HS-5 (cell line): ENCODE data around the gene CCNK.

Experiments used
- DNase-seq: peaks from one replicate; pipeline ENCODE4 v3.0.0-alpha.2; 2012; ENCODE audit warnings: low read depth

CCNK gene

DNA sequence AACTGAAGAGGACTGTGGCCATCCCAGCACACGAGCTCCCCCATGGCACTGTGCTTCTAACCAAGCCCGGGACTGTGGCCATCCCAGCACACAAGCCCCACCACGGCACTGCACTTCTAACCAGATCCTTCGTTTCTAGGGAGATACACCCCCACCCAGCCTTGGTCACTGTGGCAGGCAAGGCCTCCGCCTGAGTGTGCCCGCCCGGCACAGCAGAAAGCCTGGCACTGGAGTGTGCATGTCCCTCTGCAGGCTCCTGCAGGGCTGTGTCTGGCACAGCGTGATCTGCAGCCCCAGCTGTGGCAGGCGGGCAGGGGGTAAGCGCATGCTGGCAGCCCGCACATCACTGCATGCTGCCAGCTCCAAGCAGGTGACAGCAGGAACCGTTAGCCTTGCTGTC is 73.0 kb downstream of the CCNK start:
- no peak for DNase-seq

DNA sequence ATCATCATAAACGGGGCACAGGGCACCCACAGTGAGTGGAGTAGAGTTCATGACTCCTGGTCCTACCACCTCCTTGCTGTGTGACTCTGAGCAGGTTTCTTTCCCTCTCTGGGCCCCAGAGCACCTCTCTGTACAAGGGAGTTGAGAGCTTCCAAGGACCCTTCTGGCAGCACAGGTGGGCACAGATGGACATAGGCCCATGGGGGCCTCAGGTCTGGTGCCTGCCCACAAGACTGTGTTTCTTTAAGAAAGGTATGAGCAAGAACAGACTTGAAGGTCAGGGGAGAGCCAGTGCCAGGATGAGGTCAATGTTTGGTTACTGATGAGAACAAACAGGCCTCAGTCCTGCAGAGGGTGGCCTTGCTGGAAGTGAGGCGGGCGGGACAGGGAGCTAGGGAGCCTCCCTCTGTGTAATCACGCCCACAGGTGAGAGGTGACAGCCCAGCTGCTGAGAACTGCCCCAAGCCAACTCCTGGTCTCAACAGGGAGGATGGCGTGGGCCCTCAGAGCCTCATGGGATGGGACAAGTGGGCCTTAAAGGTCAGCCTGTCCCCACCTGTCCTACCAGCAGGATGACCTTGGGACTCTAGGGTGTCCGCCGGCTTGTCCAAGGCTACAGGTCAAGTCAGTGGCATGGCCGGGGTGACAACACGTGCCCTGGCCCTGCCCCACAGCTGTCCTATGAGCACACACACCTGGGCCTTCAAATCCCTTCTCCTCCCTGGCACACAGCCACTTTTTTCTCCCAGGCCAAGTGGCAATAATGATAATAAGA is 73.7 kb downstream of the CCNK start:
- DNase-seq: no peak

DNA sequence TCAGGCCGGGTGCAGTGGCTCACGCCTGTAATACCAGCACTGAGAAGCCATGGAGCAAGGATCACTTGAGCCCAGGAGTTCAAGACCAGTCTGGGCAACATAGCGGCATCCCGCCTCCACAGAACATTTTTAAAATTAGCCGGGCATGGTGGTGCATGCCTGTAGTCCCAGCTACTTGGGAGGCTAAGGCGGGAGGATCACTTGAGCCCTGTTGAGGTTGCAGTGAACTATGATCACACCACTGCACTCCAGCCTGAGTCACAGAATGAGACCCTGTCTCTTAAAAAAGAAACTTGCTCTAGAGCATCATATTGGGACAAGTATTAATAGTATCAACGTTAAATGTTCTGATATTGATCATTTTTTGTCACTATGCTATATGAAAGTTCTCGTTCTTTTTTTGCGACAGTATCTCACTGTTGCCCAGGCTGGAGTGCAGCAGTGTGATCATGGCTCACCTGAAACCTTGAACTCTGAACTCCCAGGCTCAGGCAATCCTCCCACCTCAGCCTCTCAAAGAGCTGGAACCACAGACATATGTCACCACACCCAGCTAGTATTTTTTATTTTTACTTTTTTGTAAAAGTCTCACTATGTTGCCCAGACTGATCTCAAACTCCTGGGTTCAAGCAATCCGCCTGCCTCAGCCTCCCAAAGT is 75.1 kb downstream of the CCNK start:
- DNase-seq: no peak

DNA sequence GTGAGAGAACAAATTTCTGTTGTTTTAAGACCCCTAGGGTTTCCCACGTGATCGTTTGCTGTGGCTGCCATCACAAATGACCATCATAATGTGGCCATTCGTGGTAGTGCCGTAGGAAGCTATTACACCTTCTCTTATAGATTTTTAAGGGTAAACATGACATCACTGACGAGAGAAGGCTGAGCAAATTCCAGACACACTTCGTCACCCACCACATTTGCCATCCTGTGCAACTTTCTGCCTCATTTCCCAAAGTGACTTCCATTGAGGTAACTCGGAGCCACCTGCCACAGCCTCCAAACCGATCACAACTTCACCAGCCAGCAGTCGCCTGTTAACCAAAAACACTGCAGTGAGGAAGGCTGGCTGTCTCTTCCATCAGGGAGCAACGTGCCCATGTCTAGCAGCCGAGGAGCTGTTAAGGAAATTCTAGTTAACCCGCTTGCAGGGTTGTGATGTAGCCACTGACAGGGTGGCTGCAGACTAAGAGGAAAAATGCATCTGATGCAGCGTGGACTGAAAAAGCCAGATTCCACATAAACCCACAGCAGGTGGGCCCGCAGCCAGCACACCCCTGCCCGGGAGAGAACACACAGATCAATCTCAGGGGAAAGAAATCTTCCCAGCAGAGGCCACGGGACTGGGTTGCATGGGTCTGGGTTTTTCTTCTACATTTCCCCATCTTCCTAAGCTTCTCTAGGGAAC is 78.2 kb downstream of the CCNK start:
- DNase-seq: no peak

DNA sequence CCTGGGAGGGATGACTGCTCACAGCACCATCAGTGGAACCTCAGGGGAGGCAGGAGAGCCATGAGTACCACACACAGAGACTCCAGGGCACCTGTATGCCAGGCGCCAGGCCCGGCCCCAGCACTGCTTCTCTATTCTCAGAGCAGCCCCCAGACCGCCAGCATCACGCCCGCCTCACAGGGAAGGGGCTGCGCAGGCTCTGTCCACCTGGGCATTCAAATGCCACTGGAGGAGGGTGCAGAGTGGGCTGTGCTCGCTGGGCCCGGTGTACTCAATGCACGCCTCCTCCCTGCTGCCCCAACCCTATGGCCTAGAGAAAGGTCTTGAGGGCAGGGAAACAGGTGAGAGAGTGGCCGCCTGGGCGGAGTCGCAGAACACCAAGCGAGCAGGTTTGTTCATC is 79.2 kb downstream of the CCNK start:
- no peak for DNase-seq

DNA sequence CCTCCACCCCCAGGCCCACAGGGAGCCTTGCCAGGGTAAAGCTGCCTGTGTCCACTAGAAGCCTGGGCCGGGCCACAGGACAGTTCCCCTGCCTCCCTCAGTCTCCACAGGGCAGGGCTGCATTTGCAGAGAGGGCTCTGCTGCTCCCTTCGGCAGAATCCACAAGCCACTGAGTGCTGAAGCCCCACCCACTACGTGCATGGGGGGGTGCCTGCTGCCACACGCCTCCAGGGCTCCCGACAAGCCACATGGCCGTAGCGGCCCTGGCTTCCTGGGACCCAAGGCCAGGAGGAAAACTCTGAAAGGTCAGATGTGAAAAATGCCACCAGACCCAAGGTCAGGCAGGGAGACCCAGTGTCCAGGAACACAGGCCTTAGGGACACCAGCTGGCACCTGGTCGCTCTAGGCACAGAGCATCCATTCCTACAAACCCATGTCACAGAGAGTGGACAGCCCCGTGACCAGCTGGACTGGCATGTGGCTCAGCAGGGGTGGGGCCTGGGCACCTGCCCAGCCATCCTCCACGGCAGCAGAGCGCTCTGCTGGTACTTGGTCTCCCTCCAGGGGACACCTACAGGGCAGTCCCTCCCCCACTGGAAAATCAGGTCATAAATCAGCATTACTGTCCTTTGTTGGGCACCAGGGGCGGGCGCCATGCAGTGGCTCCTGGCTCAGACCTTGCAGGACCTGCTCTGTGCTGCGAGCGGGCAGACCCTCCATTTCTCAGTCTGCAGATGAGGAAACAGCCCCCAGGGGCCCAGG is 79.9 kb downstream of the CCNK start:
- DNase-seq: no peak

DNA sequence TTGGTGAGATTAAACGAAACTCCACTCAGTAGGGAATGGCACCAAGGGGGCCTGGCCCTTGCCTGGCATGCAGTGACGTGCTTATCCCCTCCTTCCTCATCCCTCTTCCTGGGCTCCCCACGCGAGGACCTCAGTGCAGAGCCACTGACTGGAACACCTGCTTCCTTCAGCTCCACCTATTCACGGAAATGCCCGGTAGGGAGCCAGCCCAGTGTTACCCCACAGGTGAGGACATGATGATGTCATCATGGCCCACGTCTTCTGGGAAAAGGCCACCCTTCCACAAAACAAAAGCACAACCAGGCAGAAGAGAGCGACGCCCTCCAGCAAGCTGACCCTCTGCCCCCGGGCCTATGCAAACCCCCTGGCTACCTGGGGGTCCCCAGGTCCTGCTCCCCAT is 80.7 kb downstream of the CCNK start:
- no peak for DNase-seq
